Activated naive CD8-positive, alpha-beta T cell treated with anti-CD3 and anti-CD28 coated beads for 36 hours (primary cell): ENCODE results near the gene OTUD3. TPM values are rescaled to one million over a fixed set of nuclear protein-coding genes. Genes with fewer than 3 reads are reported as not detected.
"Not testable (repeated sequence)": the region's sequence is repeated elsewhere in the genome, so short reads cannot be mapped to it uniquely, and the experiment has no call there.

Experiments used
- DNase-seq: peaks from one replicate; pipeline ENCODE4 v3.0.0; 2021
- H3K27ac Mint-ChIP-seq: one replicate; pipeline ENCODE4 v1.8.0; 2022; ENCODE audit warnings: mild to moderate bottlenecking, moderate library complexity, mixed read lengths
- H3K27me3 Mint-ChIP-seq: one replicate; pipeline ENCODE4 v1.8.0; 2022; ENCODE audit warnings: mild to moderate bottlenecking, mixed read lengths
- H3K36me3 Mint-ChIP-seq: one replicate; pipeline ENCODE4 v1.8.0; 2021; ENCODE audit warnings: mild to moderate bottlenecking, mixed read lengths
- H3K4me1 Mint-ChIP-seq: one replicate; pipeline ENCODE4 v1.8.0; 2021; ENCODE audit warnings: mixed read lengths
- H3K4me3 Mint-ChIP-seq: one replicate; pipeline ENCODE4 v1.8.0; 2022; ENCODE audit warnings: mild to moderate bottlenecking, moderate library complexity, mixed read lengths
- H3K9me3 Mint-ChIP-seq: one replicate; pipeline ENCODE4 v1.8.0; 2022; ENCODE audit warnings: mixed read lengths
- total RNA-seq, 2 experiments: library from RNA; stranded (reverse); gene quantifications; one replicate each; pipeline ENCODE4 v1.2.3, GENCODE V29; 2021

OTUD3 gene
- total RNA-seq, 2 experiments from 2014 or later: 6.2 to 7.3 TPM

DNA sequence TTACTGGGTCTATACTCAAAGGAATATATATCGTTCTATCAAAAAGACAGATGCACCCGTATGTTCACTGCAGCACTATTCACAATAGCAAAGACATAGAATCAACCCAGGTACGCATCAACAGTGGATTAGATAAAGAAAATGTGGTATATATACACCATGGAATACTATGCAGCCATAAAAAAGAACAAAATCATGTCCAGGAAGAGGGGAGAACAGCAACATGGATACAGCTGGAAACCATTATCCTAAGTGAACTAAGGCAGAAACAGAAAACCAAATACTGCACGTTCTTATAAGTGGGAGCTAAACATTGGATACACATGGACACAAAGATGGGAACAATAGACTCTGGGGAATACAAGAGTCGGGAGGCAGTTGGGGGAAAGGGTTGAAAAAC is 1.4 kb upstream of the OTUD3 start:
- H3K9me3 Mint-ChIP-seq, H3K4me3 Mint-ChIP-seq, DNase-seq, H3K36me3 Mint-ChIP-seq, H3K27ac Mint-ChIP-seq, H3K27me3 Mint-ChIP-seq: not testable (repeated sequence)
- peaks cover 28% of the 10 kb centered on the region for H3K4me1 Mint-ChIP-seq

DNA sequence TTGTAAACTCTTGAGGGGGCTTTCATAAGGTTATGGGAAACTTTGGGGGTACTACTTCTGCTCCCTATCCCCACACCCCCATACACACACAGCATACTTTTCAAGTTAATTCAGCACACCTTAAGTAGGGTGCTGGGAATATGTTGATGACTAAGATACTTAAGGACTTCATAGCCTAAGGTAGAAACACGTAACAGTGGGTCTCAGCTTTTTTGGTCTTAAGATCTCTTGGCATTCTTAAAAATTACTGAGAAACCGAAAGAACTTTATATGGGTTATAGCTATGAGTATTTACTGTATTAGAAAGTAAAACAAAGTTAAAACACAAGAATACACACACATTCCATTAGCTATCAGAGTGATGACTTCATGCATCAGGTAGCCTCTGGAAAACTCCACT is 2.1 kb downstream of the OTUD3 start:
- no peak overlapping the region for H3K4me3 Mint-ChIP-seq
- H3K4me1 Mint-ChIP-seq: peaks cover 39% of the 10 kb centered on the region
- no peaks in the 10 kb centered on the region for H3K27me3 Mint-ChIP-seq
- no peak overlapping the region for H3K27ac Mint-ChIP-seq
- DNase-seq: no peak
- H3K36me3 Mint-ChIP-seq: no peaks in the 10 kb centered on the region
- no peaks in the 10 kb centered on the region for H3K9me3 Mint-ChIP-seq

DNA sequence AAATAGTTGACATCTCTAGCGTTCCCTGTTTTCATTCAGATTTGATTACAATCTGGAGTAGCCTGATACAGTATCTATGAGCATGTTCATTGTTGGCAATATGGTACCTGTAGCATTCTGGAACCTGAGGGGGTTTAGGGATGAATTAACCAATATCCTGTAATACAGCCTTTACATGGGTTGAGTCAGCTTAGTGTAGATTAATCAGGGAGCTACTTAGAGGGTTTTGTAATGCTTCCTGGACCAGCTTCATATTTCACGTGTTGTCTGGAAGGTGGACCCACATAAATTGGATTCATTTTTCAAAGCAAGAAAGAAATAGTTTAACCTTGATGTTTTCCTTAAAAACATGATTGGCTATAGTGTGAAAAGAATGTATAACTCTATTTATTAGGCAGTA is 3.6 kb downstream of the OTUD3 start:
- DNase-seq: no peak
- no peaks in the 10 kb centered on the region for H3K27me3 Mint-ChIP-seq
- no peak overlapping the region for H3K27ac Mint-ChIP-seq
- peaks cover 40% of the 10 kb centered on the region for H3K4me1 Mint-ChIP-seq
- no peaks in the 10 kb centered on the region for H3K9me3 Mint-ChIP-seq
- no peak overlapping the region for H3K4me3 Mint-ChIP-seq
- peaks cover 3% of the 10 kb centered on the region for H3K36me3 Mint-ChIP-seq

DNA sequence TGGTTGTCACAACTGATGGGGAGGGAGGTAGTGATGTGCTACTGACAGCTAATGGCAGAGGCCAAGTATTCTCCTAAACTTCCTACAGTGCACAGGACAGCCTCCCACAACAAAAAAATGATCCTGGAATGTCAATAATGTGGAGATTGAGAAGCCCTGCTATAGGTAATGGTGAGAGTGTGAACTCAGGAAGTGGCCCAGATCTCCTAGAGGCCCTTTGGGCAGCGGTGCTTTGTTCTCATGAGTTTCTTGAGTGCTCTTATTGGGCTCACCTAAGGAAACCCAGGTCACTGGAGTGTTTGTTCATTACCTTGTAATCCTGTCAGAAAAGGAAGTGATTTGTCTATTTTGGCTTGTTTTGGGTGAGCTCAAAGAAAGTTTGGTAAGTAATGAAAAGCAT is 5.9 kb downstream of the OTUD3 start:
- H3K4me1 Mint-ChIP-seq: peaks cover 35% of the 10 kb centered on the region
- no peaks in the 10 kb centered on the region for H3K9me3 Mint-ChIP-seq
- peaks cover 9% of the 10 kb centered on the region for H3K36me3 Mint-ChIP-seq
- no peak for DNase-seq
- no peak overlapping the region for H3K27ac Mint-ChIP-seq
- no peak overlapping the region for H3K4me3 Mint-ChIP-seq
- no peaks in the 10 kb centered on the region for H3K27me3 Mint-ChIP-seq

DNA sequence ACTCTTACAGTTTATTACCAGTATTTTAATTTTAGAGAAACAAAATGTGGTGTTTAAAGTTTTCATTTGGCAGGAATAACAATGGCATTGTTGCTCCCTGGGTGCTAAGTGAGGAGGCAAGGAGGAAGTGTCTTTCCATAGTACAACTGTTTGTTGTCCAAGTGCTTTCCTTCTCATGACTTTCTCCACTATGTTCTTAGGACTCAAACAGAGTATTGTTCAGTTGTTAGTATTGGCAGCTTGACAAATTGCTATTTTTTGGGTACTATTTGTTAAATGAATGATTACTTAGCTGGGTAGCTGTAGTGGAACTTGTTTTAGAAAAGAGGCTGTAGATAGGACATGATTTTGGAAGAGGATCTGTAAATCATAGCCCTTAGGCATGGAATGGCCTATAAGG is 7.5 kb downstream of the OTUD3 start:
- Mint-ChIP-seq H3K27ac (no peak overlapping the region), H3K4me1 (peaks cover 21% of the 10 kb centered on the region), H3K36me3 (peaks cover 11% of the 10 kb centered on the region), H3K4me3 (no peak overlapping the region), H3K27me3 (no peaks in the 10 kb centered on the region), H3K9me3 (no peaks in the 10 kb centered on the region)
- DNase-seq: no peak

DNA sequence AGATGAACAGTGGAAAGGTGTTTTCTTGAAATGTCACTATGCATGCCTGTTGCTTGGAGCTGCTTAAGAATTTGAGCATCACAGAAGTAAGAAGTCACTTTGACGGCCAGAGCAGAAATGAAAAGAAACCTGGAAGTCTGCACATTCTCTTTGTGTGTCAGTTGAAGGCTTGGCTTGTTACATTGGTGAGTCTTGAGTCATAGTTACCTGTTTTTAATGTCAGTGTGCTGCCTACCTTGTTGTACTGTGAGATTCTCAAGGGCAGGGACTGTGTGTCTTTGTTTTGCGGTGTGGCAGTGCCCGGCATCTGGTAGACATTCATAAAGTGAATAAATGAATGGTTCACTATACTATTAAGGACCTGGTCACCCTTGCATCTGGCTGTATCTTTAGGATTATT is 9.9 kb downstream of the OTUD3 start:
- Mint-ChIP-seq H3K27ac (no peak overlapping the region), H3K4me3 (no peak overlapping the region), H3K36me3 (peaks cover 18% of the 10 kb centered on the region)

DNA sequence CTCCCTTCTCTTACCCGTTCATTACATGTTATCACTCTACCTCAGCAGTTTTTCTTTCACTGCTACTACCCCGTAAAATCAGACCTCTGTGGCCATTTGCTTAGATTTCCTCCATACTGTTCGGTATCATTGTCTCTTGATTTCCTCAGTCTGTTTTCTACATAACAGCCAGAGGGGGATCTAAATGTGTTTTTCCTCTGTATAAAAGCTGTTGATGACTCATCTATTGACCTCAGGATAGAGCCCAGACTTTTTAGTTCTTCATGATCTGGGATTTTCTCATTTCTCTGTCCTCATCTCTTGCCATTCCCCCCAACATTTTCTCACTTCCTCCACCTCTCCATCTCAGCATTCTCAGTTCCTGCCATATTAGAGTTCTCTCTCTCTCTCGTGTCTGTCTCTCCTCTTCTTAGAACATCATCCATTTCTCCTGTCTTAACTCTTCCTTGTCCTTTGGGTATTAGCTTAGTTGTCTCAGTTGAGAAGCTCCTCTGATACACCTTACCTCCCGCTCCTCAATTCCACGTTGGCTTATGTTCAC is 10.5 kb downstream of the OTUD3 start:
- Mint-ChIP-seq H3K27me3 (no peaks in the 10 kb centered on the region), H3K9me3 (no peaks in the 10 kb centered on the region), H3K36me3 (peaks cover 23% of the 10 kb centered on the region), H3K4me1 (peaks cover 11% of the 10 kb centered on the region), H3K27ac (peak overlapping the region; percentile 7), H3K4me3 (no peak overlapping the region)
- DNase-seq: no peak

More for the DNA sequence above, 9.9 kb downstream of the OTUD3 start:
- no peak for DNase-seq
- no peaks in the 10 kb centered on the region for H3K27me3 Mint-ChIP-seq
- H3K4me1 Mint-ChIP-seq: peaks cover 11% of the 10 kb centered on the region
- no peaks in the 10 kb centered on the region for H3K9me3 Mint-ChIP-seq

DNA sequence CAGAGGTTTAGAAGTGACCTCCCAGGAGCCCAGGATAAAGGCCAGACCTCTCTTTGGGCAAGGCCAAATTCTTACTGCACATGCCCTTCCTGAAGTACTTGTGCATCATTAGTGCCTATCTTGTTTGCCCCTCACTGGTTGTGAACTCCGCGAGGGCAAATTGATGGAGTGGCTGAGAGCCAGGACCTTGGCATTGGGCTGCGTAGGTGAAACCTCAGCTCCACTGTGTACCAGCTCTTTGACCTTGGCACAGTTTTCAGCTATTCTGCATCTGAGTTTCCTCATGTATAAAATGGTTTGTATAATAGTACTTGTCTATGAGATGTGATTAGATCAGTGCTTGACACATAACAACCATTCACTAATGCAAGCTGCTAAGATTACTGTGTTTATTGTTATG is 11.5 kb downstream of the OTUD3 start:
- Mint-ChIP-seq H3K9me3 (no peaks in the 10 kb centered on the region), H3K4me1 (peaks cover 4% of the 10 kb centered on the region), H3K36me3 (peaks cover 23% of the 10 kb centered on the region), H3K27ac (no peak overlapping the region), H3K27me3 (no peaks in the 10 kb centered on the region), H3K4me3 (no peak overlapping the region)
- DNase-seq: no peak

DNA sequence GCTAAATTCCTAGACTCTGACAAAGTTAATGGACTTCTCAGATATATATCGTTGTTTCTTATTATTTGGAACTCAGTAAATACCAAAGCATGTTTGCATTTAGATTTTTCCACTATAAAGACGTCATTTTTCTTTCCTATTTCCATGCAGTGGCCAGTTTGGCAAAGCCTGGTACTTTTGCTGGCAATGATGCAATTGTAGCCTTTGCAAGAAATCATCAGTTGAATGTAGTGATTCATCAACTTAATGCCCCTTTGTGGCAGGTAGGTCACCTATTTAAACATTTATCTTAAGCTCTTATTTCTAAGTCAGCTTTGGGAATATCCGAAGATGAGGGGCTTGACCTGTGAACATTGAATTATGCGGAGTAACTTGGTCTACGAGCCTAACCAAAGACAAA is 12.0 kb downstream of the OTUD3 start:
- Mint-ChIP-seq H3K27ac (no peak overlapping the region), H3K4me1 (peaks cover 4% of the 10 kb centered on the region), H3K36me3 (peaks cover 28% of the 10 kb centered on the region), H3K27me3 (no peaks in the 10 kb centered on the region), H3K4me3 (no peak overlapping the region), H3K9me3 (no peaks in the 10 kb centered on the region)
- no peak for DNase-seq

DNA sequence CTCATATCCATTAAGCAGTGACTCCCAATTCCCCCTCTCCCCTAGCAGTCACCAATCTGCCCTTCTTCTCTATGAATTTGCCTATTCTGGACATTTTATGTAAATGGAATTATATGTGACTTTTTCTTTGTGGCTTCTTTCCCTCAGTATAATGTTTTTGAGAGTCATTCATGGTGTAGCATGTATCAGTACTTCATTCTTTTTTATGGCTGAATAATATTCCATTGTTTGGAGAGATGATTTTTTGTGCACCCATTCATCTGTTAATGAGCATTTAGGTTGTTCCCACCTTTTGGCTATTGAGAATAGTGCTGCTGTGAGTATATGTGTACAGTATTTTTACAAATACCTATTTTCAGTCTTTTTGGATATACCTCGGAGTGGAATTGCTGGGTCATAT is 19.5 kb downstream of the OTUD3 start:
- Mint-ChIP-seq H3K9me3 (peaks cover 2% of the 10 kb centered on the region), H3K27ac (no peak overlapping the region), H3K36me3 (peaks cover 44% of the 10 kb centered on the region), H3K27me3 (no peaks in the 10 kb centered on the region), H3K4me3 (no peak overlapping the region), H3K4me1 (no peaks in the 10 kb centered on the region)
- DNase-seq: no peak

DNA sequence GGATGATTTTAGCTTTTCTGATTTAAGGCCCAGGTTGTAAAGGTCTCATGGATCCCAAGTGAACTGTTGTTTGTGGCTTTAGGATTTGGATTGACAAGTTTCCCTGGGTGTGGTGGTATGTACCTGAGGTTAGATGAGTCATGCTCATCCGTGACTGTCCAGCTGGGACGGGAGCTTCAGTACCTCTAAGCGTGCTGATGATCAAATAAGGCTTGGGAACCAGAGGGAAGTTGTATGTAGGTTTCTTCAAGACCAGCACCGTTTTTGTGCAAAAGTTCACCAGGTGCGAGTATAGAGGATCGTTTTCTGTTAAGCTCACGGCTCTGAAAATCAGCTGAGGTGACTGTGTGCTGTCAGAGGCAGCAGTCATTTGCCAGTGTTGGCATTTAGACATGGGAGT is 21.4 kb downstream of the OTUD3 start:
- DNase-seq: no peak
- H3K27ac Mint-ChIP-seq: no peak overlapping the region
- H3K4me3 Mint-ChIP-seq: no peak overlapping the region
- peaks cover 38% of the 10 kb centered on the region for H3K36me3 Mint-ChIP-seq
- H3K9me3 Mint-ChIP-seq: peaks cover 2% of the 10 kb centered on the region
- H3K27me3 Mint-ChIP-seq: no peaks in the 10 kb centered on the region
- no peaks in the 10 kb centered on the region for H3K4me1 Mint-ChIP-seq

DNA sequence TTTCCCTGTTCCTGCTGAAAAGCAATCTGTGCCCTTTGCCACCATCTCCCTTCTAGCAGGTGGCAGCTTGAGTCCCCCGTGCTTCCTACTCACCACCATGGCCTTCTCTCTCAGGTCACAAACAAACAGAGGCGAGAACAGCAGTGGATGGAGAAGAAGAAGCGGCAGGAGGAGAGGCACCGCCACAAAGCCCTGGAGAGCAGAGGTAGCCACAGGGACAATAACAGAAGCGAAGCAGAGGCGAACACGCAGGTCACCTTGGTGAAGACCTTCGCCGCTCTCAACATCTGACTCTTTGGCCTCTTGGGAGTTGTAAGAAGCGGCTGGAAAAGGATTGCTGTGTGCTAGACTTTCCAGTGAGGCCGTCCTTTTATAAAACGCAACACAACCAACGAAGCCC is 25.3 kb downstream of the OTUD3 start:
- no peak for DNase-seq
- H3K27me3 Mint-ChIP-seq: no peaks in the 10 kb centered on the region
- H3K4me3 Mint-ChIP-seq: no peak overlapping the region
- H3K9me3 Mint-ChIP-seq: no peaks in the 10 kb centered on the region
- H3K4me1 Mint-ChIP-seq: no peaks in the 10 kb centered on the region
- H3K36me3 Mint-ChIP-seq: peaks cover 19% of the 10 kb centered on the region
- H3K27ac Mint-ChIP-seq: no peak overlapping the region

DNA sequence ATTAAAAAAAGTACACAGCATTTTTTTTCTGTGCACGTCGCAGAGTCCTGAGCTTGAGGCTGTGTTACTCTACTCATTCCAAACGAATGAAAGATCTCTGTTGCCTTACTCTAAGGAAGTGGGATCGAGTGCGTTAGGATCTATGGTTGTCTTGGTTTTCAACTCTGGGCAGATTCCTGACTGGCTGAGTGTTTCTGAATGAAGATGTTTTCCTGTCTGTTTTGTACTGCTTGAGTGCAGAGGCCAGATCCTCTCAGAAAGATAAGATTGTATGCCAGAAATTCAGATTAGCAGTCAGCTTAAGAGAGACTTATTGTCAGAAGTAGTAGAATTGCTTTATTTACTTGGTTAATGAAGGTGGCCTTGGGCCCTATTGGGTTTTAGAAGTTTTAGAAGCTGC is 27.2 kb downstream of the OTUD3 start:
- Mint-ChIP-seq H3K27me3 (no peaks in the 10 kb centered on the region), H3K4me1 (no peaks in the 10 kb centered on the region), H3K36me3 (peaks cover 16% of the 10 kb centered on the region), H3K27ac (no peak overlapping the region), H3K4me3 (no peak overlapping the region), H3K9me3 (no peaks in the 10 kb centered on the region)
- DNase-seq: no peak

DNA sequence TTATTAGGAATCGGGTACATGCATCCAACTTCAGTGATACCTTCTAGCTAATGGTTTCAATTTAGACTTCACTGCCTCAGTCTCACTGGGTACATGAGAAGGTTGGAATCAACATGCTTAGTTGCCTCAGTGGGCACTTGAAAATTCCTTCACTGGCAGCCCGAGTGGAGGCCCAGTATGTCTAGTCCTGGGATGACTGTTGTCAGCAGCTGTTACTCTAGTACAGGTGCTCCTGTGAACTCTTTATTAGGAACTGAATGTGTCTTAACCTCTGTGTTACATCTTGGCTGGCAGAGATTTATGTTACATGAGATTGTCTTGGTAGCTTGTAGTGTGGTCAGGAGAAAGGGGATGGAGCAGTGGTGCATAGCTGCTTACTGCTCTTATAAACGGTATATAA is 27.8 kb downstream of the OTUD3 start:
- H3K9me3 Mint-ChIP-seq: no peaks in the 10 kb centered on the region
- no peak overlapping the region for H3K4me3 Mint-ChIP-seq
- peaks cover 10% of the 10 kb centered on the region for H3K36me3 Mint-ChIP-seq
- H3K27ac Mint-ChIP-seq: no peak overlapping the region
- H3K27me3 Mint-ChIP-seq: no peaks in the 10 kb centered on the region
- DNase-seq: no peak
- no peaks in the 10 kb centered on the region for H3K4me1 Mint-ChIP-seq

DNA sequence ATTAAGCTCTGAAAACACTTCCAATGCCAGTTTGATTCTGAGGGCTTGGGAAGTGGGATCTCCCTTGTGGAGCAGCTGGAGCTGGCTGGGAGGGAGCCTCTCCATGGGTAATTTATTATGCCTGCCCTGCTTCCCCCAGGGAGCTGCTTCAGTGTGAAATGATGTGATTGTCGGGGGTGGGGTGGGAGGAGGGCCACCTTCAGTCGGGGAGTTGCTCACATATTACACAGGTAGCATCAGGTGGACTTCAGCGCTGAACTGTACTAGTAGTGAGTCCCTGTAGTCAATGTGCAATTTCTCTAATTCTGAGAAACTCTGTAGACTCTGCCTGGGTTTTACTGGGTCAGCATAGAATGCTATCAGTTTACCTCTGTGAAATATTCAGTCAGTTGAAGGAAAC is 28.5 kb downstream of the OTUD3 start:
- DNase-seq: no peak
- Mint-ChIP-seq H3K27me3 (no peaks in the 10 kb centered on the region), H3K36me3 (peaks cover 8% of the 10 kb centered on the region), H3K27ac (no peak overlapping the region), H3K4me1 (no peaks in the 10 kb centered on the region), H3K9me3 (no peaks in the 10 kb centered on the region), H3K4me3 (no peak overlapping the region)

DNA sequence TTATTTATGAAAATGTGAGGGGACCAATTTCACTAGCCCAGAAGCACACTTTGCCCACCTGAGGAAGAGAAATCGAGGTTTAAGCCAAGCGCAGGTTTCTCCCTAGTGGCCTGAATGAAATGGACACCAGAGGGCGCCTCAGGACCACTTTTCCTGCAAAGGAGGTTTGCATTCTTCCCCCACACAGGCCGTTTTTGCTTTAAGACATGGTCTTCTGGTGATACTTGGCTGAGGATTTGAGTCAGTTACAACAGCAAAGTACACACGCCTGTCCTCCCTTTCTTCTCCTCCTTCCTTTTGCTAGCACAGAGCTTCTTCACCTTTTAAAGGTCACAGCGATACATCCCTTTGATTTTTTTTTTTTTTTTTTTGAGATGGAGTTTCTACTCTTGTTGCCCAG is 35.9 kb downstream of the OTUD3 start:
- H3K4me3 Mint-ChIP-seq: no peak overlapping the region
- H3K27ac Mint-ChIP-seq: no peak overlapping the region
- H3K9me3 Mint-ChIP-seq: no peaks in the 10 kb centered on the region
- DNase-seq: peak; percentile 66
- H3K27me3 Mint-ChIP-seq: no peaks in the 10 kb centered on the region
- H3K36me3 Mint-ChIP-seq: peaks cover 2% of the 10 kb centered on the region
- peaks cover 3% of the 10 kb centered on the region for H3K4me1 Mint-ChIP-seq
